Left ventricle myocardium inferior (tissue), 1 donor: ENCODE data around the gene TSPAN7. TPM values are rescaled to one million over a fixed set of nuclear protein-coding genes. Genes with fewer than 3 reads are reported as not detected.

Experiments
- DNase-seq: peaks from one replicate; pipeline ENCODE4 v3.0.0-alpha.2; 2020
- H3K27ac ChIP-seq: fragments of 200-600 bp; replicated peaks from 2 replicates; pipeline ENCODE4 v1.8.0; 2021
- H3K27me3 ChIP-seq: fragments of 200-600 bp; 2 replicates; pipeline ENCODE4 v1.8.0; 2021; ENCODE audit warnings: low read depth
- H3K36me3 ChIP-seq: fragments of 200-600 bp; 2 replicates; pipeline ENCODE4 v1.8.0; 2021
- H3K4me1 ChIP-seq: fragments of 200-600 bp; 2 replicates; pipeline ENCODE4 v1.8.0; 2021
- H3K4me3 ChIP-seq: fragments of 200-600 bp; 2 replicates; pipeline ENCODE4 v1.8.0; 2021; ENCODE audit warnings: mild to moderate bottlenecking, moderate library complexity
- H3K9me3 ChIP-seq: fragments of 200-600 bp; replicated peaks from 2 replicates; pipeline ENCODE4 v1.8.0; 2021
- CTCF ChIP-seq: fragments of 200-600 bp; IDR thresholded peaks from 2 replicates; pipeline ENCODE4 v1.8.0; 2021; ENCODE audit warnings: antibody characterized with exemption, mild to moderate bottlenecking, borderline replicate concordance
- intact Hi-C: fragments of 100-400 bp; cut with micrococcal nuclease; formaldehyde crosslinking; loops from one replicate; pipeline ENCODE4 v1.11.0; 2022
- long read RNA-seq: library from polyadenylated mRNA; unstranded; transcript quantifications from one replicate; pipeline ENCODE4 v2.0.0, GENCODE V29; 2021
- total RNA-seq: library from RNA; stranded (reverse); fragmentation: NEBNext Ultra II Directional; extraction: Animal tissue kit (Norgen Biotek cat#: 25700); gene quantifications from one replicate; pipeline ENCODE4 v1.2.1, GENCODE V29; 2021
- donor health status: DM: no; HTN: yes; CAD: no; lungs with severe emphysema.

The TSPAN7 gene
- total RNA-seq: 14.8 TPM
- long read RNA-seq, transcript TSPAN7-202 (8 exons, 1,909 nt): major isoform, 17 of 17 reads
- long read RNA-seq, partial matches to known transcripts: 0 of 17 reads
- long read RNA-seq, other reads (novel, unspliced or antisense): 0 of 17 reads

- intact Hi-C loops: no loop called here
Measured at GRCh38 chrX:38561126-38561868, at the start of gene TSPAN7. Gene TSPAN7, plus strand, starts transcription at chrX:38561542. Its CDS starts 5 bp downstream, at chrX:38561547.

DNA sequence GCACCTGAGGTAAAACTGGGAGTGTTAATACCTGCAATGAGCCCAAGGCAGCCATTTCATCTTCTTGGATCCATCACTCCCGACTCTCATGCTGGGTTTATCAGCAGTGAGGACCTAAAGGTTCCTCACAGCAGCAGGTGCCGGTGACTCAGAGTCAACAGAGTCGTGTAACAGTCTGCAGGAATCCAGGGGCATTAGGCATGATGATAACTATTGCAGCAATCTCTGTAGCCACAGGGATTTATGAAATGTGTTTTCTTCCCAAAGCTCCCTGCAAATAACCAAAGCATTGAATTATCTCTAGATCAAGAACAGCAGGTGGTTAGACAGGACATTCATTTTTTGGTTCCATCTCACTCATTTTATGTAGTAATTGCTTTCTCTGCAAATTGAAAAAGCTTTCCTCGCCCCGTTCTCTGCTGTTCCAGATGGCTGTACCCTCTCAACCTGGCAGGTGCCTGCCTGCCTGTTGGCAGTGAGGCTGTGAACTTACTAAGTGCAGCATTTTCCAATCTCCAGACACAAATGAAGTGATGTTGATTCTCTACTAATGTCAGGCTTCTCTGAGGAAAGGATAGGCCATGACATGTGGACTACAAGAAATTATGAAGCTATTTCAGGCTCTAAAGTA is 48.1 kb upstream of the TSPAN7 start:
- no peak for DNase-seq
- H3K36me3 ChIP-seq: no peaks in the 10 kb centered on the region
- H3K27ac ChIP-seq: no peak overlapping the region
- intact Hi-C loops: no loop called here
- no peaks in the 10 kb centered on the region for H3K27me3 ChIP-seq
- H3K4me3 ChIP-seq: no peak overlapping the region
- H3K9me3 ChIP-seq: no peaks in the 10 kb centered on the region
- no peaks in the 10 kb centered on the region for H3K4me1 ChIP-seq
- no peak for TF ChIP-seq CTCF

More at GRCh38 chrX:38561126-38561868, at the start of gene TSPAN7:
- peak; percentile 84 for DNase-seq
- H3K27me3 ChIP-seq: no peaks in the 10 kb centered on the region
- H3K4me3 ChIP-seq: peak within 1 kb of the TSS; percentile 71
- no peaks in the 10 kb centered on the region for H3K36me3 ChIP-seq
- H3K9me3 ChIP-seq: no peaks in the 10 kb centered on the region
- peak within 1 kb of the TSS; percentile 58 for H3K27ac ChIP-seq
- peaks cover 6% of the 10 kb centered on the region for H3K4me1 ChIP-seq
- TF ChIP-seq CTCF: no peak

DNA sequence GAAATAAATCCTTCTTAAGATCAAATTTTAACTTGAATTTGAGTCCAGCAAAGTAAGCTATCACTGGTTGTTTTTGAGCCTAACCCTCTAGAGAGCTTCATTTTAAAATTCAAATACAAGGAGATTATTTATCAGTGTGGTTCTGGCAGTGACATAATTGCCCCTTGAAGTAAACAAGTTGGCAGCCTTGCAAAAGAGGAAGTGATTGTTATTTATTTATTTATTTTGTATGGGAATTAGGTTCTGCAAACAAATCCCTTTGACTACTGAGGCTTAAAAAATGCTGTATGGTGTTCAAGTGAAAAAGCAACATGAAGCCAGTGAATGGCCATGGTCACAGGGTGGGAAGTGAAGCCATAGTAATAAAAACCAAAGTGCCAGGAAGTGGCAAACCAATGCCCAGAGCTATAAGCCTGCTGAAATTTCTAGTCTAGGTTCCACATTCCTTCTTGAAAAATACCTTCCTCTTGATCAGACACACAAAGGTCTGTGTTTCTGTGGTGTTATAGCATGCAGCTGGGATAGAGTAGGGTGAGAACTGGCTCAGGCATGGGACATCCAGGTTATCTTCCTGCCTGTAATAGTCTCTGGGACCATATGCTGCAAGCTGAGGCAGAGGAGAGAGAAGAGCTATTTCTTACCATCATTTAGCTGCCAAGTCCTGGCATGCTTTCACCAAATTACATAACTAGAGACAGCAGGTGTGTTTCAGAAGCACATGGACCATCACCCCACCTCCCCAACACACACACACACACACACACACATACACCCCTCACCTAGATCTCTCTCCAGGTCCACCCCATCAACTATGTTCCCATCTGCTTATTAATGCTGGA is 47.1 kb upstream of the TSPAN7 start:
- no peak for DNase-seq
- Histone ChIP-seq H3K36me3 (no peaks in the 10 kb centered on the region), H3K27me3 (no peaks in the 10 kb centered on the region), H3K4me1 (no peaks in the 10 kb centered on the region), H3K9me3 (no peaks in the 10 kb centered on the region), H3K4me3 (no peak overlapping the region), H3K27ac (no peak overlapping the region)
- TF ChIP-seq CTCF: no peak
- intact Hi-C loops: no loop called here

DNA sequence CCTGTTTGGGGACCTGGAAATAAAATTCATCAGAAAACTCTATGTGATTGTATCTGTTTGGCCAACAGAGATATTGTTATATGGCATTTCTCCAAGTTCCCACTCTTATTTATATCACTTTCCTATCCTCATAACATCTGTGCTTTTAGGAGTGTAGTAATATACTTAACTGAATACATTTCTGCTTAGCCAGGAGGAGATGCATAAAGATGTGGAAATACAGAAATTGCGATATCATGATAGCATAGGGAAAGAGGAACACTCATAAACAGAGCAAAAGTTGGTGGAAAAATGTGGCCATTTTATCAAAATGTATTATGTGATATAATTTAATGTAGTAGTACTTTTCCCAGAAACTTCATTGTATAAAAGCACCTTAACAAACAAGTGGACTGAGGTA is 46.1 kb upstream of the TSPAN7 start:
- intact Hi-C loops: no loop called here
- no peak for TF ChIP-seq CTCF
- Histone ChIP-seq H3K36me3 (no peaks in the 10 kb centered on the region), H3K4me1 (no peaks in the 10 kb centered on the region), H3K27me3 (no peaks in the 10 kb centered on the region), H3K9me3 (no peaks in the 10 kb centered on the region), H3K27ac (no peak overlapping the region), H3K4me3 (no peak overlapping the region)
- no peak for DNase-seq

GRCh38 chrX:38516196-38516774 is 45.1 kb upstream of the TSPAN7 start:
- no peaks in the 10 kb centered on the region for H3K27me3 ChIP-seq
- H3K4me3 ChIP-seq: no peak overlapping the region
- no peak for DNase-seq
- no peaks in the 10 kb centered on the region for H3K9me3 ChIP-seq
- no peaks in the 10 kb centered on the region for H3K36me3 ChIP-seq
- TF ChIP-seq CTCF: no peak
- intact Hi-C loops: no loop called here
- no peak overlapping the region for H3K27ac ChIP-seq
- no peaks in the 10 kb centered on the region for H3K4me1 ChIP-seq
